GM12873 (cell line): ENCODE measurements around the gene C11orf71.

Experiments
- TF ChIP-seq, protein P1 (sequence below): IDR thresholded peaks from 2 replicates; pipeline ENCODE4 v1.5.1; 2012; ENCODE audit warnings: low read depth, mild to moderate bottlenecking, moderate library complexity, low read length, control low read depth; ENCODE audit not compliant: insufficient read depth; ENCODE audit errors: missing control alignments

The C11orf71 gene, protein sequence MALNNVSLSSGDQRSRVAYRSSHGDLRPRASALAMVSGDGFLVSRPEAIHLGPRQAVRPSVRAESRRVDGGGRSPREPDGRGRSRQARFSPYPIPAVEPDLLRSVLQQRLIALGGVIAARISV

DNA sequence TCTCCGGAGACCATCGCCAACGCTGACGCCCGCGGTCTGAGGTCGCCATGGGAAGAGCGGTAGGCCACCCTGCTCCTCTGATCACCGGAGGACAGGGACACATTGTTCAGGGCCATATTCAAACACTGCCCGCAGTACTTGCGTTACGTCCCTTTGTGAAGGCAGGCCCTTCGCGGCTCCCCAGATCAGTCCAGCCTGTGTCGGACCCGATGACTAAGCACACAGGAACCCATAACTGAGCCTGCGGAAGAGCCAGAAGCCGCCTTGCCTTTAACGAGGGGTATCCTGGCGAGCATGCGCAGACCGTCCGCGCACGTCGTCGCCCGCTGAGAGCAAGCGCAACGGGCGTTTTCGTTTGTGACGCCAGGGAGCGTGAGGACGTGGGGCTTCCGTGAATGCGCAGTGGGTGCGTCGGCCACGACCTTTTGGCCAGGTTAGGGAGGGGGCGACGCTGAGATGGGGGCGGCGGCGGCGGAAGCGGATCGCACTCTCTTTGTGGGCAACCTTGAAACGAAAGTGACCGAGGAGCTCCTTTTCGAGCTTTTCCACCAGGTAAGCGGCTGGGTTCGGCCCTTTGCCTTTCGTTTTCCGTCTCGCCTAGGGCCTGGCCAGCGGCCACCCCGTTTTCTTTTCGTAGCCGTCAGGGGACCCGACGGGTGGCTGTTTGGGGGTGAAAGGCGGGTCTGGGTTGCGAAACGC is at the start of gene C11orf71, which contains the start of gene RBM7:
C11orf71 (minus strand) TSS at position 296 of the 699 bp plus-strand sequence; CDS start at position 116, 180 bp downstream.
RBM7 (plus strand) TSS at position 451 of the 699 bp plus-strand sequence; CDS start at position 457, 6 bp downstream.
- TF ChIP-seq, protein P1, sequence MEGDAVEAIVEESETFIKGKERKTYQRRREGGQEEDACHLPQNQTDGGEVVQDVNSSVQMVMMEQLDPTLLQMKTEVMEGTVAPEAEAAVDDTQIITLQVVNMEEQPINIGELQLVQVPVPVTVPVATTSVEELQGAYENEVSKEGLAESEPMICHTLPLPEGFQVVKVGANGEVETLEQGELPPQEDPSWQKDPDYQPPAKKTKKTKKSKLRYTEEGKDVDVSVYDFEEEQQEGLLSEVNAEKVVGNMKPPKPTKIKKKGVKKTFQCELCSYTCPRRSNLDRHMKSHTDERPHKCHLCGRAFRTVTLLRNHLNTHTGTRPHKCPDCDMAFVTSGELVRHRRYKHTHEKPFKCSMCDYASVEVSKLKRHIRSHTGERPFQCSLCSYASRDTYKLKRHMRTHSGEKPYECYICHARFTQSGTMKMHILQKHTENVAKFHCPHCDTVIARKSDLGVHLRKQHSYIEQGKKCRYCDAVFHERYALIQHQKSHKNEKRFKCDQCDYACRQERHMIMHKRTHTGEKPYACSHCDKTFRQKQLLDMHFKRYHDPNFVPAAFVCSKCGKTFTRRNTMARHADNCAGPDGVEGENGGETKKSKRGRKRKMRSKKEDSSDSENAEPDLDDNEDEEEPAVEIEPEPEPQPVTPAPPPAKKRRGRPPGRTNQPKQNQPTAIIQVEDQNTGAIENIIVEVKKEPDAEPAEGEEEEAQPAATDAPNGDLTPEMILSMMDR = no peak

DNA sequence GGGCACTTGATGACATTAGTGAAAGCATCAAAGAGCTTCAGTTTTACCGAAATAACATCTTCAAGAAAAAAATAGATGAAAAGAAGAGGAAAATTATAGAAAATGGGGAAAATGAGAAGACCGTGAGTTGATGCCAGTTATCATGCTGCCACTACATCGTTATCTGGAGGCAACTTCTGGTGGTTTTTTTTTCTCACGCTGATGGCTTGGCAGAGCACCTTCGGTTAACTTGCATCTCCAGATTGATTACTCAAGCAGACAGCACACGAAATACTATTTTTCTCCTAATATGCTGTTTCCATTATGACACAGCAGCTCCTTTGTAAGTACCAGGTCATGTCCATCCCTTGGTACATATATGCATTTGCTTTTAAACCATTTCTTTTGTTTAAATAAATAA is 49.5 kb upstream of the C11orf71 start:
- TF ChIP-seq, protein P1 = no peak

DNA sequence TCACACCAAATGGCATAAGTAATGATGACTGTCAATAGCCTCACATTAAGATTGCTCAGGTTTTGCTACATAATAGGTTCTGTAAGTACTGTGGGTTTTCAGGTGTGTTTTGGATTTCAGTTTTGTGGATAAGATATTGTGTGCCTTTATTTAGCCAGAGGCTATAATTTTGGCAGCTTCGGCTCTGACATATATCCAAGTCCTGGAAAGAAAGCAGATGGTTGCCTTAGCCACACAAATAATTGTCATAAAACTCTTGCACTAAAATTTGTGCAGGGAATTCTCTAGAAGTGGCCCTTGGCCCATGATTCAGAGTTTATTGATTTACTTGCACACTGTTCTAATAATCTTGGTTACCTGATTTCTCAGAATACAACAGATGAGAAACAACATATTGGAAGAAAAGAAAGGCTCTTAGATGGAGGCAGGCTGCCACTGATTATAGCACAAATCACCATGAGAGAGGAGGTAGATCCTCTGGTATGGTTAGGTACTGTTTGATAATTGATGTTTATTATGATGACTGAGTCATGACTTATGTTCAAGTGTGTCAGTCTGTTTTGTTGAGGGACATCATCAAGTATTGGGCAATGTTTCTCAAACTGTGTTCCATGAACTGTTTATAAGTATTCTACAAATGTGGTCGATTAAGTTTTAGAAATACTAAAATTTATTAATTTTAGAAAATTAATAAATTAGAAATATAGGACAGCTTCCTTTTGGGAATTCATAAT is 48.6 kb upstream of the C11orf71 start:
- TF ChIP-seq, protein P1 = no peak

DNA sequence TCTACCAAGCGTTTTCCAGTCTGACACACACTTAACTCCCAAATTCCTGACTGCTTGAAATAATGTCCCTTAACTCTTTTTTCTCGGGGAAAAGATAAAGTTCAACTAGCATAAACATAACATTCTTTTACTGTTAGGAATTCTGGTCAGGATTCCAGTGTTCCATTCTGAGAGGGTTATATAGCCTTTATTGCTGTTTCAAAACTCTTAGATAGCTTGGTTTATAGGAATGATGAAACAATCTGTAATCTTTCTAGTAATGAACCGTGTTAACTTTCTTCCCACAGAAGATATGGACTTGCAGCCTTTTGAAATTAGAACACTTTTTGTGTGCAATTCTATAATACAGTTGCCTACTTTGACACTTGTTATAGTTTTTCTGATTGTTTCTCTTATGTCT is 47.6 kb upstream of the C11orf71 start:
- TF ChIP-seq, protein P1 = no peak

DNA sequence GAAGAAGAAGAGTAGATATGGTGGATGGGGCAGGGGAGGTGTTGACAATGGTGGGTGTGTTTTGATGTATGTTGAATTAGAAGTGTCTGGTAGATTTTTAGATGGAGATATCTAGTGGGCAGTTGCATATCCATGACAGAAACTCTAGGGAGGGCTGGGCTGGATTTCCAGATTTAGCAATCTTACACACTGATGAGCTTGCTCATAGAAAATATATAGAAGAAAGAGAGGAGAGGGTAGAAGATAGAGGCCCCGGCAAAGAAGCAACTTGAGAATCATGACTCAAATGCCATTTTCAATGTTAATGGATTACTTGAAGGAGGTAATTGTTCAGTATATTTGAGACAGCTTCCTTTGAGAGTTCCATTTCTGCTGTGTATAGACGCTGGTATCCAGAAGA is 47.1 kb upstream of the C11orf71 start:
- TF ChIP-seq, protein P1 = no peak

DNA sequence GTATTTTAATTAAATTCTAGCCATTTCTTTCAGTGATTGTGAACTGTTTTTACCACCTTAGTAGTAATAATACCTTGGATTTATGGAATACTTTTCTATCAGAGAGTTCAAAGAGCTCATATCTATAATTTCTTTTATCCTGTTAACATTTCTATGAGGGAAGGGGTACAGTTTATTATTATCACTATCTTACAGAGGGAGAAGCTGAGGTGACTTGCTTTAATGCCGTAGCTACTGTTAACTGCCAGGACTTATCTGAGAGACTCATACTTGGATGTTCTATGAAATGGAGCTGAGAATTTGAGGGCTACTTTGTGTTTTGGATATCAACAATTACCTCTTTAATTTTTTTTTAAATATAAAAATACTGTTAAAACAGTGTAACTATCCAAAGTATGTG is 42.2 kb upstream of the C11orf71 start:
- TF ChIP-seq, protein P1 = no peak

DNA sequence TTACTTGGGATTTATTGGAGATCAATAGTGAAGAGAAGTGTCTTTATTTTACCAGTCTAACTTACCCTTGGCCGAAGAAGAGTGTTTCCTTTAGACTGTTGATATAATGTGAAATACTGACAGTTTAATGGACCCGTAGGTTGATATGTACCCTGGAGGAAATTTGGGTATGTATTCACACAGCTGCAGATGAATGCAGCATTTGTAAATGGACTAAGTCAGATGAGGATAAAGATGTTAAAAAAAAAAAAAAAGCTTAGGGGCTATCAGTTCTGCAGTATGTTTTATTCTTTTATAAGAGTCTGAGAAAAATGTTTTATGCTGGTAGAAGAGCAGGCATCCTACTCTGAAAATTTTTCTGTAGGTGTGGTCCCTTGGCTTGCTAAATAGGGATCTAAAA is 41.6 kb upstream of the C11orf71 start:
- TF ChIP-seq, protein P1 = no peak
